ENCODE results near the gene PRKN. TPM values are rescaled to one million over a fixed set of nuclear protein-coding genes. Genes with fewer than 3 reads are reported as not detected.

The PRKN gene
- total RNA-seq, 1 donor from 2014 or later = 0.79 TPM

GRCh38 chr6:162234631-162235030 lies 492.9 kb downstream of the PRKN start:
- FAIRE-seq = no peak
- Histone ChIP-seq H3K36me3 (ENCODE audit: control insufficient read depth, insufficient read depth, low read length) (no peaks in the 10 kb centered on the region), H3K4me3 (ENCODE audit: low read depth, low read length) (no peak overlapping the region), H3K27me3 (ENCODE audit: control insufficient read depth, insufficient read depth, low read length) (no peaks in the 10 kb centered on the region)
- TF ChIP-seq, protein P1, sequence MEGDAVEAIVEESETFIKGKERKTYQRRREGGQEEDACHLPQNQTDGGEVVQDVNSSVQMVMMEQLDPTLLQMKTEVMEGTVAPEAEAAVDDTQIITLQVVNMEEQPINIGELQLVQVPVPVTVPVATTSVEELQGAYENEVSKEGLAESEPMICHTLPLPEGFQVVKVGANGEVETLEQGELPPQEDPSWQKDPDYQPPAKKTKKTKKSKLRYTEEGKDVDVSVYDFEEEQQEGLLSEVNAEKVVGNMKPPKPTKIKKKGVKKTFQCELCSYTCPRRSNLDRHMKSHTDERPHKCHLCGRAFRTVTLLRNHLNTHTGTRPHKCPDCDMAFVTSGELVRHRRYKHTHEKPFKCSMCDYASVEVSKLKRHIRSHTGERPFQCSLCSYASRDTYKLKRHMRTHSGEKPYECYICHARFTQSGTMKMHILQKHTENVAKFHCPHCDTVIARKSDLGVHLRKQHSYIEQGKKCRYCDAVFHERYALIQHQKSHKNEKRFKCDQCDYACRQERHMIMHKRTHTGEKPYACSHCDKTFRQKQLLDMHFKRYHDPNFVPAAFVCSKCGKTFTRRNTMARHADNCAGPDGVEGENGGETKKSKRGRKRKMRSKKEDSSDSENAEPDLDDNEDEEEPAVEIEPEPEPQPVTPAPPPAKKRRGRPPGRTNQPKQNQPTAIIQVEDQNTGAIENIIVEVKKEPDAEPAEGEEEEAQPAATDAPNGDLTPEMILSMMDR (IDR thresholded peaks at IDR 0.05; ENCODE audit: insufficient read depth, low read length, severe bottlenecking) = no peak
- no peak for DNase-seq (ENCODE audit: low read depth)

- no peak for FAIRE-seq
These were observed 497.3 kb downstream of the PRKN start for GRCh38 chr6:162230147-162230752.

DNA sequence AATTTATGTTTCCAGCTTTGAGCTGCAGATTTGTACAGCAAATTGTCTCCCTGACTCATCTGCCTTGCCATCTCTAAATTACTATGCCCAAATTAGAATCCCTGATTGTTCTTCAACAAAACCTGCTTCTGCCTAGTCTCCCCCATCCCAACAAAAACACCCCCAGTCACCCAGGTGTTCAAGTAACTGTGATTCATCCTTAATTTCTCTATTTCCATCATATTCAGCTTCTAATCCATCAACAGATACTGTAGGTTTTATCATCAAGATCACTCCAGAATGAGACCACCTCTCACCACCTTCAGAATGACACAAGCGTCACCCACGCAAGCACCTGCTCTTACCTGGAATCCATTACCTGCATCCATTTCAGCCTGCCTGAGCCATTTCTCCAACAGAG lies 498.5 kb downstream of the PRKN start:
- TF ChIP-seq, protein P1 (IDR thresholded peaks at IDR 0.05; ENCODE audit: insufficient read depth, low read length, severe bottlenecking) = no peak
- Histone ChIP-seq H3K36me3 (ENCODE audit: control insufficient read depth, insufficient read depth, low read length) (no peaks in the 10 kb centered on the region), H3K27me3 (ENCODE audit: control insufficient read depth, insufficient read depth, low read length) (no peaks in the 10 kb centered on the region), H3K4me3 (ENCODE audit: low read depth, low read length) (no peak overlapping the region)
- FAIRE-seq (no peak), DNase-seq (ENCODE audit: low read depth) (no peak)

More at GRCh38 chr6:162230147-162230752, 497.3 kb downstream of the PRKN start:
- H3K27me3 ChIP-seq (ENCODE audit: control insufficient read depth, insufficient read depth, low read length) = no peaks in the 10 kb centered on the region
- TF ChIP-seq, protein P1 (IDR thresholded peaks at IDR 0.05; ENCODE audit: insufficient read depth, low read length, severe bottlenecking) = no peak
- DNase-seq (ENCODE audit: low read depth) = no peak
- H3K36me3 ChIP-seq (ENCODE audit: control insufficient read depth, insufficient read depth, low read length) = no peaks in the 10 kb centered on the region
- no peak overlapping the region for H3K4me3 ChIP-seq (ENCODE audit: low read depth, low read length)

- DNase-seq (ENCODE audit: low read depth) = no peak
- Histone ChIP-seq H3K4me3 (ENCODE audit: low read depth, low read length) (no peak overlapping the region), H3K27me3 (ENCODE audit: control insufficient read depth, insufficient read depth, low read length) (no peaks in the 10 kb centered on the region), H3K36me3 (ENCODE audit: control insufficient read depth, insufficient read depth, low read length) (no peaks in the 10 kb centered on the region)
- FAIRE-seq = no peak
- TF ChIP-seq, protein P1 (IDR thresholded peaks at IDR 0.05; ENCODE audit: insufficient read depth, low read length, severe bottlenecking) = no peak
These were observed 500.8 kb downstream of the PRKN start for GRCh38 chr6:162226803-162227202.

DNA sequence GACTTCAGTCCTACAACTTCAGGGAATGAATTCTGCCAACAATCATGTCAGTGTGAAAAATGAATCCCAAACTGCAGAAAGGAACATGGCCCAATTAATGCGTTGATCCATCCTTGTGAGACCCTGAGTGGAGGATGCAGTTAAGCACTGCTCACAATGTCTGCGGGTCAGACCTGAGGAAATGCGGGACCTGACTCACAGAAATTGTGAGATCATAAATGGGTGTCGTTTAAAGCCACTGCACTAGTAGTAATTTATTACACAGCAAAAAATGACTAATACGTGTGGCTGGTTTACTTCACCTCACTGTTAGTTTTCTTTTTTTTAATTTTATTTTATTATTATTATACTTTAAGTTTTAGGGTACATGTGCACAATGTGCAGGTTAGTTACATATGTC lies 505.0 kb downstream of the PRKN start:
- DNase-seq (ENCODE audit: low read depth) = no peak
- TF ChIP-seq, protein P1 (IDR thresholded peaks at IDR 0.05; ENCODE audit: insufficient read depth, low read length, severe bottlenecking) = no peak
- H3K36me3 ChIP-seq (ENCODE audit: control insufficient read depth, insufficient read depth, low read length) = no peaks in the 10 kb centered on the region
- no peaks in the 10 kb centered on the region for H3K27me3 ChIP-seq (ENCODE audit: control insufficient read depth, insufficient read depth, low read length)
- H3K4me3 ChIP-seq (ENCODE audit: low read depth, low read length) = no peak overlapping the region
- no peak for FAIRE-seq

GRCh38 chr6:162220876-162221275 lies 506.7 kb downstream of the PRKN start:
- FAIRE-seq (no peak), DNase-seq (ENCODE audit: low read depth) (no peak)
- TF ChIP-seq, protein P1 (IDR thresholded peaks at IDR 0.05; ENCODE audit: insufficient read depth, low read length, severe bottlenecking) = no peak
- Histone ChIP-seq H3K27me3 (ENCODE audit: control insufficient read depth, insufficient read depth, low read length) (no peaks in the 10 kb centered on the region), H3K36me3 (ENCODE audit: control insufficient read depth, insufficient read depth, low read length) (no peaks in the 10 kb centered on the region), H3K4me3 (ENCODE audit: low read depth, low read length) (no peak overlapping the region)

All from bronchial epithelial cell (primary cell).